ENCODE data around the gene ANP32E.

- TF ChIP-seq TOX (CRISPR knock-in tag; IDR thresholded peaks at IDR 0.05; ENCODE audit: borderline replicate concordance) (no peak), ARNTL (CRISPR knock-in tag; IDR thresholded peaks at IDR 0.05; ENCODE audit: borderline replicate concordance, low read depth) (no peak), ZFP3 (CRISPR knock-in tag; IDR thresholded peaks at IDR 0.05) (no peak)
Observed at GRCh38 chr1:150178548-150178947, 57.4 kb downstream of the ANP32E start.

Measured in SK-N-SH treated with all-trans-retinoic acid at 6 μM for 48 hours (cell line).